AG09309 (cell line): ENCODE results near the gene RHOJ.
A peak's percentile ranks its signal among the peaks of the same experiment; 100 is the strongest.

Experiments
- DNase-seq: peaks from one replicate; pipeline ENCODE4 v3.0.0-alpha.2; 2010; ENCODE audit warnings: low read depth
- H3K4me3 ChIP-seq: 2 replicates; pipeline ENCODE4 v1.5.1; 2011; ENCODE audit warnings: mild to moderate bottlenecking, low read depth, low read length, moderate library complexity; ENCODE audit not compliant: control insufficient read depth
- CTCF ChIP-seq: IDR thresholded peaks from 2 replicates; pipeline ENCODE4 v1.5.1; 2011; ENCODE audit warnings: mild to moderate bottlenecking, low read depth, low read length, inconsistent platforms; ENCODE audit not compliant: insufficient read depth, control insufficient read depth; ENCODE audit errors: missing control alignments

RHOJ gene

GRCh38 chr14:63288853-63289252 is 84.6 kb downstream of the RHOJ start:
- no peak overlapping the region for H3K4me3 ChIP-seq
- no peak for TF ChIP-seq CTCF
- DNase-seq: no peak

- DNase-seq: peak; percentile 4
- no peak for TF ChIP-seq CTCF
Measured at GRCh38 chr14:63290741-63291430, 86.6 kb downstream of the RHOJ start.

DNA sequence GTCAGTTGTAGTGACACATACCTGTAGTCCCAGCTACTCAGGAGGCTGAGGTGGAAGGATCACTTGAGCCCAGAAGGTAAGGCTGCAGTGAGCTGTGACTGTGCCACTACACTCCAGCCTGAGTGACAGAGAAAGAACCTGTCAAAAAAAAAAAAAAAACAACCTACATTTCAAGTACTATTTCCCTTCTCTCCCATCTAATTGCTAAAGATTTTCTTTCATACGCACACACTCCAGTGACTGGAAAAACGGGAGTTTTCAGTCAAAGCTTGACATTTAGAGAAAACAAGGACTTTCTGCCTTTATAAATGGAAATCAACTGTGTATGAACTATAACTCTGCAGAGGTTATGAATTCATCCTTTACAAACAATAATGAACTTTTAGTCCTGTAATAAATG is 88.6 kb downstream of the RHOJ start:
- TF ChIP-seq CTCF: no peak

More at GRCh38 chr14:63290741-63291430, 86.6 kb downstream of the RHOJ start:
- no peak overlapping the region for H3K4me3 ChIP-seq

DNA sequence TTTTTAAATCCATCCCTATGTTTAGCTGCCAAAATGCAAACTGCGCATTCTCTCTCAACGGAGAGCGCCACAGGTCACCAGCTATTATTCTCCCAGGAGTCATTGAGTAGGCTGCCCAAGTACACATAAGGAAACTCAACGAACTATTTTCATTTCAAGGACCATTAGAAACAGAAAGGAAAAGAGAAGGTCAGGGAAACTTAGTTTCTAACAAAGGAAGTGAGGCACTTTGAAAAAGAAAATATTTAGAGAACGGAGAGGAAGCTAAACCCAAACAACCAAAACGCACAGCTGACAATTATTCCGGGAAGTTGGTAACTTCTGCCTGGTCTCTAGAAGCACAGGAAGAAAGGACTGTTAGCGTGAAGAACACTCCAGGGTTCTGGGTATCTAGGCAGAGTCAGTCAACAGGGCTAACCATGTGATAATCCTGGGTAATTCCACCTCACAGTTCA is 91.0 kb downstream of the RHOJ start:
- no peak for TF ChIP-seq CTCF
- H3K4me3 ChIP-seq: no peak overlapping the region
- DNase-seq: no peak

More for the DNA sequence above, 88.6 kb downstream of the RHOJ start:
- H3K4me3 ChIP-seq: no peak overlapping the region
- DNase-seq: no peak

DNA sequence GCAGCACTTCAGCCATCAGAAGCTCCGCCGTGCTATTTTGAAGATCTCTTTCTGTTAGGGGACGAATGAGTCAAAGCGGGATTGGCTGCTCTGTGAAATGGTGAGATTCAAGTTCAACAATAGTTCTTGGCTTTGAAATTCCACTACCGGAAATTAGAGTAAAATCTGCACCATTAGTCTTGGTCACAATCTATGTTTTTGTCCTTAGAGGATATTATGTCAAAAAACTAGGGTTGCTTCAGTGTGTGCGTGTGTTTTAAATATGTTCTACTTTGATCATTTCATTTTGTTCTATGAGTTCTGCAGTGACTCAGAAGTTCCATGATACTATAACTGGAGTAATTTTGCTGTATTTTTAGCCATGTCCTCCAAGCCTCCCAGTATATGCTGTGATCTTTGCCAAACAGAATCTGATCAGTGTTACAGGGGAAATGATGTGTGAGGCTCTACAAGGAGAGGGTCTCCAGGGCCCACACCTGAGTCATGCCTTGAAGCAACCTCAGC is 91.9 kb downstream of the RHOJ start:
- TF ChIP-seq CTCF: no peak
- no peak for DNase-seq
- H3K4me3 ChIP-seq: no peak overlapping the region

DNA sequence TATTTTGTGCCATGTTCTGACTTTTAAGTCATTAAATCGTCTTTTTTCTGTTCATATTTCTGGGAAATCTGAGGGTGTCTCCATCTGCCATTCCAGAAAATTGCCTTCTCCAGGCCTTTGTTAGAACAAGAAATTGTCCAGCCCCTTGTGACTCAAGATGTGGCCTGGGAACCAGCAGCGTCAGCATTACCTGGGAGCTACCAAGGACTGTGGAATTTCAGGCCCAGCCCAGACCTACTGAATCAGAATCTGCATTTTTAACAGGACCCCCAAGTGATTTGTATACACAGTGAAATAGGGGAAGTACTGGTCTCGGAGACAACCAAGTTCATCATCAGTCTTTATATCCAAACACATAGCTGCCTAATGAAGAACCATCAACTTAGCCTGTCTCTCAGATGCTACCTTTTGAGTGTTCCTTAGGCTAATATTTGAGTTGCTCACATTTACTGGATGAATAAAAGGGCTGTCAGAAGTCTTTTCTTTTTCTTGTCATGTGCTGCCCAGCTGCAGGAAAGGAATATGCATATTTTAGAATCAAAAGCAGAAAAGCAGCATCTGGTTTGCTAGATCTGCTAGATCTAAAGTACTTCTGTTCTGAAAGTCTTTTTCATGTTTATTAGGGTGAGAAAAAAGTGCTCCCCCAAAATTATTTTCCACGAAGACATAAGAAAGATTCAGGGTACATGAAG is 93.3 kb downstream of the RHOJ start:
- H3K4me3 ChIP-seq: no peak overlapping the region
- no peak for TF ChIP-seq CTCF
- no peak for DNase-seq
